Measurements from ENCODE around the gene FAM200B.

DNA sequence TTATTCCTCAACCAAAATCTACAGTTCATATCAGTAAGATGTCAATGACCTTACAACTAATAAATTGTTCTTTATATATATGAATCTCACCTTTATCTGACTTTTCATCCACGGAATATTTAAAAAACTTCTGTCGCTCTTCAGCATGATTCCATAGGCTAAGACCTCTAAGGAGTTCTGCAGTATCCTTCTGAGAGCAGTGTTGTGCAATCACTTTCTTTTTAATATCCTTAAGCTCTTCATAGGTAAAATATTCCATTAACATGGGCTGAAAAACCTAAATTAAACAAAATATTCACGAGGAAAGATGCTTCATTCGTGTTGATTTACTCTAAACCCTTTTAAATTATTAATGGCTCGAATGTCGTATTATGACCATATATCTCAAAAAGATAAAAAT lies 43.2 kb upstream of the FAM200B start:
- TF ChIP-seq SUZ12 (IDR thresholded peaks at IDR 0.05; ENCODE audit: extremely low read depth, insufficient read depth, insufficient read length) (no peak), ZNF274 (IDR thresholded peaks at IDR 0.05; ENCODE audit: low read depth, low read length) (no peak), YY1 (IDR thresholded peaks at IDR 0.05; ENCODE audit: insufficient read depth, insufficient read length) (no peak)
